Tibial artery (tissue), 4 donors: ENCODE data around the gene SPRED2.

ENCODE experiments used
- DNase-seq, 2 donors: peaks; one replicate each; pipeline ENCODE4 v3.0.0-alpha.2; 2019
- H3K27ac ChIP-seq, 2 donors: fragments of 200-600 bp; sonication (generic) in 1 of 2; 1 replicate in 1 of 2; 2 replicates in 1 of 2; pipeline ENCODE4 v1.5.1; 2018 to 2019; ENCODE audit warnings: mild to moderate bottlenecking in 1 of 2
- H3K27me3 ChIP-seq, 2 donors: fragments of 200-600 bp; sonication (generic) in 1 of 2; one replicate each; pipeline versions ENCODE4 v1.5.1 to v1.6.0; 2016 to 2019
- H3K36me3 ChIP-seq, 3 donors: fragments of 200-600 bp; sonication (generic) in 2 of 3; one replicate each; pipeline ENCODE4 v1.5.1; 2016 to 2019; ENCODE audit warnings: mild to moderate bottlenecking in 2 of 3
- H3K4me1 ChIP-seq, 4 donors: fragments of 200-600 bp; sonication (generic) in 2 of 4; 1 replicate in 3 of 4; 2 replicates in 1 of 4; pipeline ENCODE4 v1.5.1; 2016 to 2019
- H3K4me3 ChIP-seq, 2 donors: fragments of 200-600 bp; sonication (generic) in 1 of 2; 1 replicate in 1 of 2; 2 replicates in 1 of 2; pipeline ENCODE4 v1.5.1; 2018 to 2019; ENCODE audit warnings: mild to moderate bottlenecking in 2 of 2
- H3K9me3 ChIP-seq, 3 donors: fragments of 200-600 bp; sonication (generic) in 1 of 3; one replicate each; pipeline ENCODE4 v1.5.1; 2016 to 2019
- intact Hi-C: fragments of 100-400 bp; cut with DNase I; formaldehyde crosslinking; loops from one replicate; pipeline ENCODE4 v1.15.0; 2023; ENCODE audit warnings: low total_unique reads
- TF ChIP-seq, protein P1 (sequence below), 2 experiments: fragments of 200-600 bp in 1 of 2; fragments of 450-650 bp in 1 of 2; IDR thresholded peaks; one replicate each; pipeline ENCODE4 v1.5.1; 2017 to 2019; ENCODE audit warnings: antibody characterized with exemption in 2 of 2, mild to moderate bottlenecking in 1 of 2, moderate library complexity in 1 of 2

SPRED2 gene

DNA sequence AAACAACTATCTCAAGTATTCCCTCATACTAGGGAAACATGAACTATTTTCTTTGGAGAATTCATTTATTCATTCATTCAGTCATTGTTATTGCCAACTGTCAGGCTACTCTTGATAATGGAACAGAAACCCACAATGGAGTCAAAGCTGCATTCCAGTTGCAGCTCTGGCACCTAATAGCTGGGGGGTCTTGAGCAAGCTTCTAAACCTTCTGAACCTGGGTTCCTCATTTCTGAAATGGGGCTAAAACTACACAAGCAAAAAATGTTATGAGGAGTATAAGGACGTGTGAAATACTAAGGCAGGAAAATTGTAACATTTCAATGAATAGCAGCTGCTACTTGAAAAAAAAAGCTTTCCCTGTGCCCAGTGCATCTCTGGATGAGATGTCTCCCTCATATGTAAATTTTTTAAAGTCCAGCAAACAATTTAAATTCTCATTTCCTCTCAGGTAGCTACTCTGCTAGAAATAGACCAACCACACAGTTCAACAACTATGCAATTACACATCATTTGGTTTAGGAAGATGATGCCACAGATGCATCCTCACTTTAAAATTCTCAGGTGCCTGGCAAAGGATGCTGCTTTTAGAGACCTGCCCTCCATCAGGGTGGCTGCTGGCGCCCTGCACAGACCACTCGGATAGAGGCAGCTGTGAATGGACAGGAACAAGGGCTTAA lies 38.5 kb downstream of the SPRED2 start:
- TF ChIP-seq, protein P1, sequence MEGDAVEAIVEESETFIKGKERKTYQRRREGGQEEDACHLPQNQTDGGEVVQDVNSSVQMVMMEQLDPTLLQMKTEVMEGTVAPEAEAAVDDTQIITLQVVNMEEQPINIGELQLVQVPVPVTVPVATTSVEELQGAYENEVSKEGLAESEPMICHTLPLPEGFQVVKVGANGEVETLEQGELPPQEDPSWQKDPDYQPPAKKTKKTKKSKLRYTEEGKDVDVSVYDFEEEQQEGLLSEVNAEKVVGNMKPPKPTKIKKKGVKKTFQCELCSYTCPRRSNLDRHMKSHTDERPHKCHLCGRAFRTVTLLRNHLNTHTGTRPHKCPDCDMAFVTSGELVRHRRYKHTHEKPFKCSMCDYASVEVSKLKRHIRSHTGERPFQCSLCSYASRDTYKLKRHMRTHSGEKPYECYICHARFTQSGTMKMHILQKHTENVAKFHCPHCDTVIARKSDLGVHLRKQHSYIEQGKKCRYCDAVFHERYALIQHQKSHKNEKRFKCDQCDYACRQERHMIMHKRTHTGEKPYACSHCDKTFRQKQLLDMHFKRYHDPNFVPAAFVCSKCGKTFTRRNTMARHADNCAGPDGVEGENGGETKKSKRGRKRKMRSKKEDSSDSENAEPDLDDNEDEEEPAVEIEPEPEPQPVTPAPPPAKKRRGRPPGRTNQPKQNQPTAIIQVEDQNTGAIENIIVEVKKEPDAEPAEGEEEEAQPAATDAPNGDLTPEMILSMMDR (IDR thresholded peaks at IDR 0.05), result no peak
- H3K36me3 ChIP-seq, result no peaks in the 10 kb centered on the region
- H3K4me3 ChIP-seq, result no peak overlapping the region
- no peak overlapping the region for H3K27ac ChIP-seq
- intact Hi-C loops, result no loop called here
- peaks cover 0 to 44% (median 30%) of the 10 kb centered on the region in 4 donors for H3K4me1 ChIP-seq
- no peaks in the 10 kb centered on the region for H3K9me3 ChIP-seq
- no peaks in the 10 kb centered on the region for H3K27me3 ChIP-seq
- DNase-seq, result no peak

- Histone ChIP-seq H3K36me3 (no peaks in the 10 kb centered on the region), H3K27ac (no peak overlapping the region), H3K9me3 (no peaks in the 10 kb centered on the region), H3K27me3 (no peaks in the 10 kb centered on the region), H3K4me1 (peaks cover 0 to 49% (median 30%) of the 10 kb centered on the region in 4 donors), H3K4me3 (no peak overlapping the region)
- TF ChIP-seq, protein P1 (IDR thresholded peaks at IDR 0.05), result no peak
- DNase-seq, result no peak
- intact Hi-C loops, result no loop called here
Measured at GRCh38 chr2:65393046-65393445, 39.4 kb downstream of the SPRED2 start.

GRCh38 chr2:65392609-65393008 lies 39.8 kb downstream of the SPRED2 start:
- Histone ChIP-seq H3K4me3 (no peak overlapping the region), H3K27ac (no peak overlapping the region), H3K9me3 (no peaks in the 10 kb centered on the region), H3K36me3 (no peaks in the 10 kb centered on the region), H3K27me3 (no peaks in the 10 kb centered on the region), H3K4me1 (peaks cover 0 to 48% (median 28%) of the 10 kb centered on the region in 4 donors)
- no peak for DNase-seq
- intact Hi-C loops, result no loop called here
- TF ChIP-seq, protein P1 (IDR thresholded peaks at IDR 0.05), result no peak

DNA sequence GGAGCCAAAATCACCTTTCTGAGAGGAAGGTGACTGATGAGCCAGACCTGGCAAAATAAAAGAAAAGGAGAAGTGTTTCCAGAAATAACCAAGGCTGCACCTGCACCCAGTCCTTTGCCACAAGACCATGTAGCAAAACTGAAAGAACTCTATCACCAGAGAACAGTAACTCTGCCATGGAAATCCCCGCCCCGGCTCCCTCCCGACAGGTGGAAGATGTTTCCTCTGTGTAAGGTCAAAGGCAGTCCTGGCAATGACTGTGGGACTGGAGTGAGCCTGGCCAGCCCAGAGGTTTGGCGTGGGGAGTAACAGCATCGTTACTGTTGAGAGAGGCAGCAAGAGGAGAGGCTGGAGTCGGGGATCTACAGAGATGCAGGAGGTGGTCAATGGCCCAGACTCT lies 42.3 kb downstream of the SPRED2 start:
- H3K4me3 ChIP-seq, result no peak overlapping the region
- H3K27me3 ChIP-seq, result no peaks in the 10 kb centered on the region
- peaks cover 0 to 27% (median 8%) of the 10 kb centered on the region in 4 donors for H3K4me1 ChIP-seq
- no peak for DNase-seq
- H3K27ac ChIP-seq, result no peak overlapping the region
- H3K36me3 ChIP-seq, result no peaks in the 10 kb centered on the region
- H3K9me3 ChIP-seq, result no peaks in the 10 kb centered on the region
- intact Hi-C loops, result no loop called here
- TF ChIP-seq, protein P1 (IDR thresholded peaks at IDR 0.05), result no peak

DNA sequence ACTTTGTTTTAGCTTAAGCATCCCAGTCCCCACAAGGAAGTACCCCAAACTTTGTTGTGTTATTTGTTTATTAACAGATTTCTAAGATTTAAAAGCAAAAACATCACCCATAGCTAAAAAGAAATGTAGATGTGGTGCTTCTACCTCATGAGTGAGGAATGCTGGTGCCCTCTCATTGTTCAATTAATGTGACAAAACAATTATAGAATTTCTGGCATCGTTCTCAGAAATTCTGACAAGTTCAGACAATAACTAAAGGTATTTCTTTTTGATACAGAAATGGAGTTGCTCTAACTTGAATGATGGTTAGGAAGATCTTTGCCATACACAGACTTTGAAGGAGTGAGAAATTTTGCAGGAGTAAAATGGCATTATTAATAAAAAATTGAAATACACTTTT lies 42.9 kb downstream of the SPRED2 start:
- intact Hi-C loops, result no loop called here
- TF ChIP-seq, protein P1 (IDR thresholded peaks at IDR 0.05), result no peak
- Histone ChIP-seq H3K27ac (no peak overlapping the region), H3K27me3 (no peaks in the 10 kb centered on the region), H3K4me3 (no peak overlapping the region), H3K36me3 (no peaks in the 10 kb centered on the region), H3K9me3 (no peaks in the 10 kb centered on the region), H3K4me1 (peaks cover 0 to 26% (median 8%) of the 10 kb centered on the region in 4 donors)
- no peak for DNase-seq
